HCT116 (cell line): ENCODE measurements around the gene STARD3. TPM values are rescaled to one million over a fixed set of nuclear protein-coding genes. Genes with fewer than 3 reads are reported as not detected.

Source experiments
- ATAC-seq: fragments of 200-7000 bp; cut with Tn5 transposase; 2 replicates; pipeline ENCODE4 v1.9.1; 2020; ENCODE audit warnings: mild to moderate bottlenecking, moderate library complexity
- BruUV-seq: library from RNA; stranded (reverse); fragments of 400-500 nt; replicated peaks from 2 replicates; lab custom pipeline; 2021; lab: Mats Ljungman, UMichigan
- CTCF ChIA-PET: fragments of 300-600 bp; sonication (Branson Sonifier 250); formaldehyde crosslinking; loops from one replicate; lab custom pipeline; 2021; ENCODE audit warnings: antibody characterized with exemption; lab: Charles Lee
- POLR2A ChIA-PET: fragments of 300-600, 350-600 bp; sonication (Branson Sonifier 250); formaldehyde crosslinking; loops from one replicate; lab custom pipeline; 2021; ENCODE audit warnings: antibody characterized with exemption; lab: Charles Lee
- RAD21 ChIA-PET, 2 experiments: fragments of 300-600 bp; sonication (Branson Sonifier 250); formaldehyde crosslinking; loops; one replicate each; lab custom pipeline; 2023; ENCODE audit warnings: low total read pairs in 2 of 2; ENCODE audit not compliant: uncharacterized antibody in 2 of 2, unreplicated experiment in 2 of 2, low non-redundant PET in 1 of 2; lab: Charles Lee
- DNase-seq: peaks from one replicate; pipeline ENCODE4 v3.0.0-alpha.2; 2010; ENCODE audit warnings: low read depth, low spot score
- H2AFZ ChIP-seq: fragments of 200-600 bp; shearing (Covaris generic), sonication (generic); 2 replicates; pipeline ENCODE4 v1.6.1; 2017; ENCODE audit warnings: low read depth, mixed run types, mixed read lengths, antibody characterized with exemption, low read length; ENCODE audit not compliant: poor library complexity, severe bottlenecking
- H3K27ac ChIP-seq: 2 replicates; pipeline ENCODE4 v1.5.1; 2012; ENCODE audit warnings: low read depth, low read length
- H3K27me3 ChIP-seq: fragments of 200-600 bp; sonication (generic); 2 replicates; pipeline ENCODE4 v1.6.1; 2016; ENCODE audit warnings: mixed run types, low read length, mixed read lengths; ENCODE audit not compliant: insufficient read depth
- H3K36me3 ChIP-seq, 2 experiments: fragments of 200-500 bp in 1 of 2; fragments of 200-600 bp in 1 of 2; sonication (Bioruptor generic) in 1 of 2; sonication (generic) in 1 of 2; 2 replicates each; pipeline versions ENCODE4 v1.5.1 to v1.6.1; 2014 to 2016; ENCODE audit warnings: low read length in 2 of 2, inconsistent platforms in 1 of 2, mixed read lengths in 1 of 2, mixed run types in 1 of 2; ENCODE audit not compliant: insufficient read depth in 2 of 2, control insufficient read depth in 1 of 2
- H3K4me1 ChIP-seq, 2 experiments: fragments of 200-600 bp in 1 of 2; sonication (generic) in 1 of 2; 2 replicates each; pipeline versions ENCODE4 v1.5.1 to v1.6.1; 2012 to 2017; ENCODE audit warnings: low read length in 2 of 2, inconsistent platforms in 1 of 2, mild to moderate bottlenecking in 1 of 2, mixed read lengths in 1 of 2, mixed run types in 1 of 2, moderate library complexity in 1 of 2; ENCODE audit not compliant: insufficient read depth in 2 of 2, control insufficient read depth in 1 of 2
- H3K4me2 ChIP-seq: fragments of 200-600 bp; sonication (generic); 2 replicates; pipeline ENCODE4 v1.6.1; 2017; ENCODE audit warnings: mixed run types, low read length, mixed read lengths
- H3K4me3 ChIP-seq, 2 experiments: fragments of 200-600 bp in 1 of 2; sonication (generic) in 1 of 2; replicated peaks in 1 of 2; 2 replicates each; pipeline ENCODE4 v1.5.1; 2011 to 2016; ENCODE audit warnings: low read length in 2 of 2, control low read depth in 1 of 2, low read depth in 1 of 2, mild to moderate bottlenecking in 1 of 2, mixed read lengths in 1 of 2, mixed run types in 1 of 2
- H3K79me2 ChIP-seq: fragments of 200-600 bp; sonication (generic); 2 replicates; pipeline ENCODE4 v1.6.1; 2017; ENCODE audit warnings: mild to moderate bottlenecking, mixed run types, low read length, moderate library complexity, mixed read lengths; ENCODE audit not compliant: insufficient read depth
- H3K9ac ChIP-seq: fragments of 200-600 bp; sonication (generic); 2 replicates; pipeline ENCODE4 v1.6.1; 2016; ENCODE audit warnings: low read length, mixed read lengths
- H3K9me2 ChIP-seq: fragments of 200-600 bp; sonication (generic), shearing (Covaris generic); 2 replicates; pipeline ENCODE4 v1.6.1; 2017; ENCODE audit warnings: mixed run types, mild to moderate bottlenecking, moderate library complexity; ENCODE audit not compliant: insufficient read depth
- H3K9me3 ChIP-seq, 2 experiments: fragments of 200-500 bp in 1 of 2; fragments of 200-600 bp in 1 of 2; sonication (Bioruptor generic) in 1 of 2; sonication (generic) in 1 of 2; 2 replicates each; pipeline ENCODE4 v1.6.1; 2014 to 2017; ENCODE audit warnings: low read length in 2 of 2, mixed read lengths in 2 of 2, inconsistent platforms in 1 of 2, low read depth in 1 of 2, mild to moderate bottlenecking in 1 of 2, mixed run types in 1 of 2, moderate library complexity in 1 of 2; ENCODE audit not compliant: control insufficient read depth in 1 of 2, insufficient read depth in 1 of 2
- H4K20me1 ChIP-seq: fragments of 200-600 bp; sonication (generic), shearing (Covaris generic); 2 replicates; pipeline ENCODE4 v1.6.1; 2017; ENCODE audit warnings: mixed run types, mild to moderate bottlenecking, moderate library complexity; ENCODE audit not compliant: insufficient read depth
- CBX3 ChIP-seq: IDR thresholded peaks from 2 replicates; pipeline ENCODE4 v1.6.1; 2012; ENCODE audit warnings: low read depth
- CEBPB ChIP-seq: IDR thresholded peaks from 2 replicates; pipeline ENCODE4 v1.6.1; 2012; ENCODE audit warnings: low read depth
- EGR1 ChIP-seq: IDR thresholded peaks from 2 replicates; pipeline ENCODE4 v1.6.1; 2012; ENCODE audit warnings: low read depth
- EZH2 ChIP-seq: fragments of 200-600 bp; sonication (generic); IDR thresholded peaks from 2 replicates; pipeline ENCODE4 v1.6.1; 2017; ENCODE audit warnings: antibody characterized with exemption, mixed run types
- JUND ChIP-seq: IDR thresholded peaks from 2 replicates; pipeline ENCODE4 v1.6.1; 2012
- POLR2A ChIP-seq: IDR thresholded peaks from 2 replicates; pipeline ENCODE4 v1.7.0; 2011; ENCODE audit warnings: borderline replicate concordance; ENCODE audit not compliant: insufficient read depth, insufficient read length; ENCODE audit errors: extremely low read depth
- POLR2AphosphoS5 ChIP-seq: IDR thresholded peaks from 2 replicates; pipeline ENCODE4 v1.6.1; 2011; ENCODE audit warnings: mild to moderate bottlenecking, low read depth, low read length, moderate library complexity
- RAD21 ChIP-seq: IDR thresholded peaks from 2 replicates; pipeline ENCODE4 v1.6.1; 2012; ENCODE audit warnings: low read depth, mild to moderate bottlenecking
- REST ChIP-seq: IDR thresholded peaks from 2 replicates; pipeline ENCODE4 v1.6.1; 2012; ENCODE audit warnings: low read depth
- SIN3A ChIP-seq: IDR thresholded peaks from 2 replicates; pipeline ENCODE4 v1.6.1; 2012; ENCODE audit warnings: low read depth
- SP1 ChIP-seq: IDR thresholded peaks from 2 replicates; pipeline ENCODE4 v1.6.1; 2012; ENCODE audit warnings: low read depth
- SRF ChIP-seq: IDR thresholded peaks from 2 replicates; pipeline ENCODE4 v1.6.1; 2012; ENCODE audit warnings: low read depth
- TCF7L2 ChIP-seq: IDR thresholded peaks from 2 replicates; pipeline ENCODE4 v1.7.0; 2011; ENCODE audit warnings: borderline replicate concordance, inconsistent platforms; ENCODE audit not compliant: insufficient read depth, insufficient read length; ENCODE audit errors: extremely low read depth
- YY1 ChIP-seq: IDR thresholded peaks from 2 replicates; pipeline ENCODE4 v1.6.1; 2011; ENCODE audit warnings: low read length, low read depth, moderate library complexity, mild to moderate bottlenecking; ENCODE audit not compliant: insufficient replicate concordance; ENCODE audit errors: extremely low read depth
- ZFX ChIP-seq: fragments of 450-650 bp; IDR thresholded peaks from 2 replicates; pipeline ENCODE4 v1.6.1; 2017
- ZNF274 ChIP-seq: fragments of 200-500 bp; sonication (Bioruptor generic); IDR thresholded peaks from 2 replicates; pipeline ENCODE4 v1.6.1; 2014; ENCODE audit warnings: mild to moderate bottlenecking, low read depth, low read length, inconsistent platforms
- intact Hi-C: fragments of 100-400 bp; cut with micrococcal nuclease; formaldehyde crosslinking; loops from 2 replicates; pipeline ENCODE4 v1.10.0; 2022
- total RNA-seq: library from RNA; stranded (reverse); gene quantifications from one replicate; pipeline ENCODE4 v1.2.1, GENCODE V29; 2021; ENCODE audit not compliant: unreplicated experiment
- TF ChIP-seq, protein P1 (sequence below): IDR thresholded peaks from 2 replicates; pipeline ENCODE4 v1.6.1; 2012
- TF ChIP-seq, protein P2 (sequence below), 3 experiments: fragments of 200-600 bp in 1 of 3; sonication (generic) in 1 of 3; IDR thresholded peaks in 2 of 3; conservative IDR thresholded peaks in 1 of 3; 2 replicates each; pipeline ENCODE4 v1.5.1; 2012 to 2017; ENCODE audit warnings: low read depth in 2 of 3, low read length in 2 of 3, antibody characterized with exemption in 1 of 3, borderline replicate concordance in 1 of 3, control low read depth in 1 of 3, mild to moderate bottlenecking in 1 of 3, mixed read lengths in 1 of 3, mixed run types in 1 of 3, moderate library complexity in 1 of 3; ENCODE audit not compliant: insufficient read depth in 1 of 3
- TF ChIP-seq, protein P3 (sequence below): IDR thresholded peaks from 2 replicates; pipeline ENCODE4 v1.6.1; 2012
- TF ChIP-seq, protein P4 (sequence below): IDR thresholded peaks from 2 replicates; pipeline ENCODE4 v1.6.1; 2011; ENCODE audit warnings: mild to moderate bottlenecking, low read length, moderate library complexity; ENCODE audit not compliant: insufficient replicate concordance; ENCODE audit errors: extremely low read depth

The STARD3 gene
- total RNA-seq, 1 experiment from 2014 or later: 73.9 TPM

DNA sequence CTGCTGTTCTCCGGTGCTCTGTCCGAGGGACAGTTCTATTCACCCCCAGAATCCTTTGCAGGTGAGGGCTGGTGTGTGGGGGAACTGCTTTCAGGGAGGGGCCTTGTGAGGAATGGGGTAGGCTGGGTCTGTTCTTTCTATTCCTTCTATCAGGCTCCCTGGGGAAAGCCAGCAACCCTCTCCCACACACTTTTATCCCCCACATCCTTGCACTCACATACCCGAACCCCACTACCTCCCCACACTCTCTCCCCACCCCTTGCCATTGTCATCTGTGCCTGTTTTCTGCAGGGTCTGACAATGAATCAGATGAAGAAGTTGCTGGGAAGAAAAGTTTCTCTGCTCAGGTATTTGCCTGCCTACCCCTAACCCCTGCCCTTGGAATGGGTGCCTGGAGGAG is 21.8 kb downstream of the STARD3 start:
- Histone ChIP-seq H3K4me2 (no peak overlapping the region), H4K20me1 (no peaks in the 10 kb centered on the region), H3K27me3 (no peaks in the 10 kb centered on the region), H3K9ac (no peak overlapping the region), H2AFZ (no peak overlapping the region), H3K9me3 (no peaks in the 10 kb centered on the region), H3K9me2 (no peaks in the 10 kb centered on the region), H3K4me3 (no peak overlapping the region), H3K4me1 (peaks cover 12 to 20% of the 10 kb centered on the region in 2 experiments), H3K27ac (no peak overlapping the region), H3K79me2 (no peaks in the 10 kb centered on the region), H3K36me3 (peaks cover 2 to 5% of the 10 kb centered on the region in 2 experiments; a peak in 2 of 4 replicates)
- BruUV-seq: no TSS peak
- ChIA-PET CTCF (no interaction called here), POLR2A (no interaction called here), RAD21 (no interaction called here)
- intact Hi-C loops: no loop called here
- TF ChIP-seq JUND: no peak
- TF ChIP-seq, protein P1, sequence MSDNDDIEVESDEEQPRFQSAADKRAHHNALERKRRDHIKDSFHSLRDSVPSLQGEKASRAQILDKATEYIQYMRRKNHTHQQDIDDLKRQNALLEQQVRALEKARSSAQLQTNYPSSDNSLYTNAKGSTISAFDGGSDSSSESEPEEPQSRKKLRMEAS: no peak
- TF ChIP-seq RAD21: no peak
- TF ChIP-seq POLR2AphosphoS5: no peak
- no peak for TF ChIP-seq SP1
- no peak for TF ChIP-seq EGR1
- no peak for TF ChIP-seq EZH2
- no peak for TF ChIP-seq SRF
- no peak for TF ChIP-seq REST
- no peak for TF ChIP-seq CBX3
- TF ChIP-seq, protein P2, sequence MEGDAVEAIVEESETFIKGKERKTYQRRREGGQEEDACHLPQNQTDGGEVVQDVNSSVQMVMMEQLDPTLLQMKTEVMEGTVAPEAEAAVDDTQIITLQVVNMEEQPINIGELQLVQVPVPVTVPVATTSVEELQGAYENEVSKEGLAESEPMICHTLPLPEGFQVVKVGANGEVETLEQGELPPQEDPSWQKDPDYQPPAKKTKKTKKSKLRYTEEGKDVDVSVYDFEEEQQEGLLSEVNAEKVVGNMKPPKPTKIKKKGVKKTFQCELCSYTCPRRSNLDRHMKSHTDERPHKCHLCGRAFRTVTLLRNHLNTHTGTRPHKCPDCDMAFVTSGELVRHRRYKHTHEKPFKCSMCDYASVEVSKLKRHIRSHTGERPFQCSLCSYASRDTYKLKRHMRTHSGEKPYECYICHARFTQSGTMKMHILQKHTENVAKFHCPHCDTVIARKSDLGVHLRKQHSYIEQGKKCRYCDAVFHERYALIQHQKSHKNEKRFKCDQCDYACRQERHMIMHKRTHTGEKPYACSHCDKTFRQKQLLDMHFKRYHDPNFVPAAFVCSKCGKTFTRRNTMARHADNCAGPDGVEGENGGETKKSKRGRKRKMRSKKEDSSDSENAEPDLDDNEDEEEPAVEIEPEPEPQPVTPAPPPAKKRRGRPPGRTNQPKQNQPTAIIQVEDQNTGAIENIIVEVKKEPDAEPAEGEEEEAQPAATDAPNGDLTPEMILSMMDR (IDR thresholded peaks at IDR 0.05 in 2 of 3, conservative IDR thresholded peaks at IDR 0.05 in 1 of 3; ENCODE audit: borderline replicate concordance in 1 of 3, insufficient read depth in 1 of 3, low read depth in 2 of 3, low read length in 2 of 3): no peak
- TF ChIP-seq, protein P3, sequence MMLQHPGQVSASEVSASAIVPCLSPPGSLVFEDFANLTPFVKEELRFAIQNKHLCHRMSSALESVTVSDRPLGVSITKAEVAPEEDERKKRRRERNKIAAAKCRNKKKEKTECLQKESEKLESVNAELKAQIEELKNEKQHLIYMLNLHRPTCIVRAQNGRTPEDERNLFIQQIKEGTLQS: no peak
- no peak for TF ChIP-seq ZFX
- TF ChIP-seq, protein P4, sequence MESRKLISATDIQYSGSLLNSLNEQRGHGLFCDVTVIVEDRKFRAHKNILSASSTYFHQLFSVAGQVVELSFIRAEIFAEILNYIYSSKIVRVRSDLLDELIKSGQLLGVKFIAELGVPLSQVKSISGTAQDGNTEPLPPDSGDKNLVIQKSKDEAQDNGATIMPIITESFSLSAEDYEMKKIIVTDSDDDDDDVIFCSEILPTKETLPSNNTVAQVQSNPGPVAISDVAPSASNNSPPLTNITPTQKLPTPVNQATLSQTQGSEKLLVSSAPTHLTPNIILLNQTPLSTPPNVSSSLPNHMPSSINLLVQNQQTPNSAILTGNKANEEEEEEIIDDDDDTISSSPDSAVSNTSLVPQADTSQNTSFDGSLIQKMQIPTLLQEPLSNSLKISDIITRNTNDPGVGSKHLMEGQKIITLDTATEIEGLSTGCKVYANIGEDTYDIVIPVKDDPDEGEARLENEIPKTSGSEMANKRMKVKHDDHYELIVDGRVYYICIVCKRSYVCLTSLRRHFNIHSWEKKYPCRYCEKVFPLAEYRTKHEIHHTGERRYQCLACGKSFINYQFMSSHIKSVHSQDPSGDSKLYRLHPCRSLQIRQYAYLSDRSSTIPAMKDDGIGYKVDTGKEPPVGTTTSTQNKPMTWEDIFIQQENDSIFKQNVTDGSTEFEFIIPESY: no peak
- TF ChIP-seq SIN3A: no peak
- TF ChIP-seq YY1: no peak
- no peak for TF ChIP-seq POLR2A
- TF ChIP-seq TCF7L2: no peak
- no peak for TF ChIP-seq CEBPB
- no peak for TF ChIP-seq ZNF274
- DNase-seq (no peak), ATAC-seq (no peak)
